ENCODE results near the gene METRNL.
"Not testable (repeated sequence)": the region's sequence is repeated elsewhere in the genome, so short reads cannot be mapped to it uniquely, and the experiment has no call there.

The METRNL gene

DNA sequence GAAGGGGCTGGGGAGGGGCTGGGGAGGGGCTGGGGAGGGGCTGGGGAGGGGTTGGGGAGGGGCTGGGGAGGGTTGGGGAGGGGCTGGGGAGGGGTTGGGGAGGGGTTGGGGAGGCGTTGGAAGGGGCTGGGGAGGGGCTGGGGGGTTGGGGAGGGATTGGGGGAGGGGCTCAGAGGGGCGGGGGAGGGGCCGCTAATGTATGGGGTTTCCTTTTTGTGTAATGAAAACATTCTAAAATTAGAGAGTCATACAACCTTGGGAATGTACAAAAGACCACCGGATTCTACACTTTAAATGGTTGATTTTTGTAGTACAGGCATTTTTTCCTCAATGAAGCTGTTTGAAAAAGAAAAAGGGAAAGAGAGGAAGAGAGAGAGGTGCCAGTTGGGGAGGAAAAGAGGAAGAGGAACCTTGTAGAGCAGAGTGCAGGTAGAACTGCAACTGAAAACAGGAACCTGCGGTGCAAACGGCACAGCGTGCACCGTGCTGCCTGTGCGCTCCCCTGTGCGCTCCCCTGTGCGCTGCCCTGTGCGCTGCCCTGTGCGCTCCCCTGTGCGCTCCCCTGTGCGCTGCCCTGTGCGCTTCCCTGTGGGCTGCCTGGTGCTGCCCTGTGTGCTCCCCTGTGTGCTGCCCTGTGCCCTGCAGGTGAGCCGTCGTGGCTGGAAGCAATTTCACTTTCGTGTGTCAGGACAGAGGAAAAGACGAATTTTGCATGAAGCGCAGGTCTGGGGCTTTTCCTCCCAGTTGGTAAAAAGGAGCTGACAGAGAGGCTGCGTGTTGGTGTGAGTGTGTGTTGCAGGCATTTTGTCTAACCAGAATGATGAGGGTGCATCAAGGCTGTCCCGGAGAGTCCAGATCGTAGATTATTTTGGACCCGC is 40.8 kb downstream of the METRNL start:
- Histone ChIP-seq H3K79me2 (ENCODE audit: insufficient read depth, low read length) (no peaks in the 10 kb centered on the region), H3K27ac (ENCODE audit: low read depth, low read length) (peak overlapping the region; percentile 82), H3K4me3 (ENCODE audit: insufficient read depth, low read length, poor library complexity, severe bottlenecking) (no peak overlapping the region), H3K9me3 (ENCODE audit: insufficient read depth, low read length) (no peaks in the 10 kb centered on the region), H2AFZ (ENCODE audit: low read depth, low read length, severe bottlenecking) (no peak overlapping the region), H3F3A (ENCODE audit: insufficient read depth) (peaks cover 6% of the 10 kb centered on the region; the same call in 1 of the 2 replicates), H3K9me2 (replicated peaks; ENCODE audit: insufficient read depth, low read length) (no peaks in the 10 kb centered on the region), H3K4me2 (ENCODE audit: low read depth, low read length, poor library complexity, severe bottlenecking) (peak overlapping the region; percentile 60), H3K27me3 (ENCODE audit: low read length) (no peaks in the 10 kb centered on the region), H3K9ac (ENCODE audit: low read length) (no peak overlapping the region; the same call in 1 of the 2 replicates), H4K20me1 (ENCODE audit: low read depth, low read length) (no peaks in the 10 kb centered on the region), H3K36me3 (ENCODE audit: low read length) (no peaks in the 10 kb centered on the region)
- TF ChIP-seq EZH2phosphoT487 (conservative IDR thresholded peaks at IDR 0.05; ENCODE audit: low read length), result no peak
- TF ChIP-seq, protein P1, sequence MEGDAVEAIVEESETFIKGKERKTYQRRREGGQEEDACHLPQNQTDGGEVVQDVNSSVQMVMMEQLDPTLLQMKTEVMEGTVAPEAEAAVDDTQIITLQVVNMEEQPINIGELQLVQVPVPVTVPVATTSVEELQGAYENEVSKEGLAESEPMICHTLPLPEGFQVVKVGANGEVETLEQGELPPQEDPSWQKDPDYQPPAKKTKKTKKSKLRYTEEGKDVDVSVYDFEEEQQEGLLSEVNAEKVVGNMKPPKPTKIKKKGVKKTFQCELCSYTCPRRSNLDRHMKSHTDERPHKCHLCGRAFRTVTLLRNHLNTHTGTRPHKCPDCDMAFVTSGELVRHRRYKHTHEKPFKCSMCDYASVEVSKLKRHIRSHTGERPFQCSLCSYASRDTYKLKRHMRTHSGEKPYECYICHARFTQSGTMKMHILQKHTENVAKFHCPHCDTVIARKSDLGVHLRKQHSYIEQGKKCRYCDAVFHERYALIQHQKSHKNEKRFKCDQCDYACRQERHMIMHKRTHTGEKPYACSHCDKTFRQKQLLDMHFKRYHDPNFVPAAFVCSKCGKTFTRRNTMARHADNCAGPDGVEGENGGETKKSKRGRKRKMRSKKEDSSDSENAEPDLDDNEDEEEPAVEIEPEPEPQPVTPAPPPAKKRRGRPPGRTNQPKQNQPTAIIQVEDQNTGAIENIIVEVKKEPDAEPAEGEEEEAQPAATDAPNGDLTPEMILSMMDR (IDR thresholded peaks at IDR 0.05; ENCODE audit: insufficient read depth, low read length, poor library complexity, severe bottlenecking), result no peak

DNA sequence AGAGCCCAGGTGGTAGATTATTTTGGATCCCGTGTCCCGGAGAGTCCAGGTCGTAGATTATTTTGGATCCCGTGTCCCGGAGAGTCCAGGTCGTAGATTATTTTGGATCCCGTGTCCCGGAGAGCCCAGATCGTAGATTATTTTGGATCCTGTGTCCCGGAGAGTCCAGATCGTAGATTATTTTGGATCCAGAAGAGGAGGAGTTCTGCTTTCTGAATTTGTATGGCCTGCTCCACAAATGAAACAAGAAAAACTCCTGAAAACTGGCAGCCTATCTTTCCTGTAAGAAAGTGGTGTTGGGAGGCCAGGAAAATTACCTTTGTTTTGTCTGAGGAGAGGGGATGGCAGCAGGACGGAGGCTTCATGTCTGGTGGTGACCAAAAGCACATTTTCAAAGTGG is 42.1 kb downstream of the METRNL start:
- not testable (repeated sequence) for H3F3A ChIP-seq (ENCODE audit: insufficient read depth); H3K27me3 ChIP-seq (ENCODE audit: low read length); H2AFZ ChIP-seq (ENCODE audit: low read depth, low read length, severe bottlenecking); H3K9ac ChIP-seq (ENCODE audit: low read length); H3K9me2 ChIP-seq (replicated peaks; ENCODE audit: insufficient read depth, low read length); H3K4me3 ChIP-seq (ENCODE audit: insufficient read depth, low read length, poor library complexity, severe bottlenecking); H4K20me1 ChIP-seq (ENCODE audit: low read depth, low read length); H3K79me2 ChIP-seq (ENCODE audit: insufficient read depth, low read length); H3K9me3 ChIP-seq (ENCODE audit: insufficient read depth, low read length); H3K27ac ChIP-seq (ENCODE audit: low read depth, low read length); H3K36me3 ChIP-seq (ENCODE audit: low read length); H3K4me2 ChIP-seq (ENCODE audit: low read depth, low read length, poor library complexity, severe bottlenecking)

DNA sequence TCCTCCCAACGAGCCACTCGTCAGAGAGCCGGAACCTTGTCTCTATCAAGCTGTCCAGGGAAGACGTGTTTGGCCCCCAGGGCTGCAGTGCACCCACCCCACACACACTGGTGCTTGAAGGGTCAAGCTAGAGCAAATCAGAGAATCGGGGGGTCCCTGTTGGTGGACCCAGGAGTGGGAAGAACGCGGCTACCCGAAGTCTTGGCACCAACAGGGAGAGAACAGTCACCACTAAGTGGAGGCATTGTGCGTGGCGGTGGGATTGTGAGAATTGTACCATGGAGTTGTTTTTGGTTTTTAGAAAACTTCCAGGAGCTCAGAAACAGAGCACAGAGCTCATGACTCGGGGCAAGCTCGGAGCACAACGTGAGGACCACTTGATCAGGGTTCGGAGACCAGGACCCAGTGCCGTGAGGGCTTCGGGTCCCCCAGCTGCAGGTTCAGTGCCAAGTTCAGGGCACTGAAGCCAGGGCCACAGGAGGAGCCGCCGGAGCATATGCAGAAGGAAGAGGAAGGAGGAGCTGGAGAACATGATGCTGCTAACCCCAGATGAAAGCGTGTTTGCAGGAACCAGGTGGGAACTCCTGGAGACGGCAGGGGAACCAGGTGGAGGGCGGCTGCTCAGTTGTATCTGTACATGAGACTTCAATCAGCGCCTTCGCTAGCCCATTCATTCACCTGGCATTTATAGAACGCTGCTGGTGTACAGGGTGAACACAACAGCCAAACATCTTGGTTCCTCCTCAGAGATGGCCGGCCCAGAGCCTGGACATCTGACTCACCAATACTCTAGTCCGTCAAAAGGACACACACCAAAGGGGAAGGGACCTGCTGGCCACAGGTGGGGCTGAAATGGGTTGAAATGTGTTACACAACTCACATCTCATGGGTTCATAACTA is 42.8 kb downstream of the METRNL start:
- Histone ChIP-seq H3K9me2 (replicated peaks; ENCODE audit: insufficient read depth, low read length) (no peaks in the 10 kb centered on the region), H2AFZ (ENCODE audit: low read depth, low read length, severe bottlenecking) (no peak overlapping the region), H4K20me1 (ENCODE audit: low read depth, low read length) (no peaks in the 10 kb centered on the region), H3K9me3 (ENCODE audit: insufficient read depth, low read length) (no peaks in the 10 kb centered on the region), H3K4me2 (ENCODE audit: low read depth, low read length, poor library complexity, severe bottlenecking) (no peak overlapping the region), H3K79me2 (ENCODE audit: insufficient read depth, low read length) (no peaks in the 10 kb centered on the region), H3F3A (ENCODE audit: insufficient read depth) (peaks cover 6% of the 10 kb centered on the region; the same call in 1 of the 2 replicates), H3K9ac (ENCODE audit: low read length) (no peak overlapping the region), H3K36me3 (ENCODE audit: low read length) (no peaks in the 10 kb centered on the region), H3K4me3 (ENCODE audit: insufficient read depth, low read length, poor library complexity, severe bottlenecking) (no peak overlapping the region), H3K27ac (ENCODE audit: low read depth, low read length) (no peak overlapping the region), H3K27me3 (ENCODE audit: low read length) (no peaks in the 10 kb centered on the region)
- no peak for TF ChIP-seq EZH2phosphoT487 (conservative IDR thresholded peaks at IDR 0.05; ENCODE audit: low read length)
- TF ChIP-seq, protein P1 (IDR thresholded peaks at IDR 0.05; ENCODE audit: insufficient read depth, low read length, poor library complexity, severe bottlenecking), result no peak

Data from SU-DHL-6 (cell line).